AG08396 (cell line): ENCODE results near the gene SVIL.

Experiments used
- DNase-seq: peaks from one replicate; pipeline ENCODE4 v3.0.0; 2012; ENCODE audit warnings: low spot score, mixed read lengths

SVIL gene

GRCh38 chr10:29634764-29635625 is at the start of gene SVIL:
Gene SVIL (minus strand): TSS chr10:29634971. CDS start chr10:29555058, 79,913 bp downstream.
- peak; percentile 42 for DNase-seq

- no peak for DNase-seq
These were observed 47.1 kb upstream of the SVIL start for GRCh38 chr10:29681676-29682448.

GRCh38 chr10:29680091-29680490 is 45.3 kb upstream of the SVIL start:
- no peak for DNase-seq

GRCh38 chr10:29676732-29677131 is 42.0 kb upstream of the SVIL start:
- no peak for DNase-seq

- DNase-seq, result no peak
These were observed 41.2 kb upstream of the SVIL start for GRCh38 chr10:29675984-29676383.

GRCh38 chr10:29671968-29672367 is 37.2 kb upstream of the SVIL start:
- no peak for DNase-seq

GRCh38 chr10:29671228-29671780 is 36.5 kb upstream of the SVIL start:
- no peak for DNase-seq

GRCh38 chr10:29670761-29671160 is 36.0 kb upstream of the SVIL start:
- DNase-seq, result no peak

- peak; percentile 30 for DNase-seq
These were observed 34.4 kb upstream of the SVIL start for GRCh38 chr10:29669149-29669548.

GRCh38 chr10:29668628-29669027 is 33.9 kb upstream of the SVIL start:
- no peak for DNase-seq

GRCh38 chr10:29667191-29667590 is 32.4 kb upstream of the SVIL start:
- no peak for DNase-seq

- DNase-seq, result no peak
These were observed 31.4 kb upstream of the SVIL start for GRCh38 chr10:29666201-29666600.

- no peak for DNase-seq
These were observed 28.9 kb upstream of the SVIL start for GRCh38 chr10:29663718-29664117.

GRCh38 chr10:29658984-29659965 is 24.5 kb upstream of the SVIL start:
- DNase-seq, result peak; percentile 87

- DNase-seq, result no peak
These were observed 23.0 kb upstream of the SVIL start for GRCh38 chr10:29657719-29658274.

- DNase-seq, result no peak
These were observed 21.8 kb upstream of the SVIL start for GRCh38 chr10:29656451-29656992.

GRCh38 chr10:29652192-29652591 is 17.4 kb upstream of the SVIL start:
- no peak for DNase-seq

GRCh38 chr10:29651767-29652166 is 17.0 kb upstream of the SVIL start:
- DNase-seq, result no peak

GRCh38 chr10:29650552-29650944 is 15.8 kb upstream of the SVIL start:
- DNase-seq, result no peak

- DNase-seq, result no peak
These were observed 15.1 kb upstream of the SVIL start for GRCh38 chr10:29649561-29650551.
